ENCODE results near the gene DAPK1.
"Not testable (repeated sequence)": the region's sequence is repeated elsewhere in the genome, so short reads cannot be mapped to it uniquely, and the experiment has no call there.

The DAPK1 gene

DNA sequence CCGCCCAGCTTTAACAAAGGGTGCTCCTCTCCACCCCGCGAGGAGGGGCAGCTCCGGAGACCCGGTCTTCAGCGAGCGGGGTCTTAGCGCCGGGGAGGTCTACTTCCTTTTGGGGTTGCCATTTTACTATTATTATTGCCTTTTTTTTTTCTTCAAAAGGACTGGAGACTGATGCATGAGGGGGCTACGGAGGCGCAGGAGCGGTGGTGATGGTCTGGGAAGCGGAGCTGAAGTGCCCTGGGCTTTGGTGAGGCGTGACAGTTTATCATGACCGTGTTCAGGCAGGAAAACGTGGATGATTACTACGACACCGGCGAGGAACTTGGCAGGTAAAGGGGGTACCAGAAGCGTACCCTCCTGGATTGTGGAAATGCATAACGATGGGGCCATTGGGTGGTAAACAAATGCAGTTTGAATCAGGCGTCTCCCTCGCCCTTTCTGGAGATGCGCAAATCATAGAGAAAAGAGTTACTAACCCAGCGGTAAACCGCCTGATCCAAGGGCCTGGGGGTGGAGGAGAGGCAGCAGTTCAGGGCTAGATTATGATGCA lies 1.2 kb downstream of the DAPK1 start:
- DNase-seq: no peak

DNA sequence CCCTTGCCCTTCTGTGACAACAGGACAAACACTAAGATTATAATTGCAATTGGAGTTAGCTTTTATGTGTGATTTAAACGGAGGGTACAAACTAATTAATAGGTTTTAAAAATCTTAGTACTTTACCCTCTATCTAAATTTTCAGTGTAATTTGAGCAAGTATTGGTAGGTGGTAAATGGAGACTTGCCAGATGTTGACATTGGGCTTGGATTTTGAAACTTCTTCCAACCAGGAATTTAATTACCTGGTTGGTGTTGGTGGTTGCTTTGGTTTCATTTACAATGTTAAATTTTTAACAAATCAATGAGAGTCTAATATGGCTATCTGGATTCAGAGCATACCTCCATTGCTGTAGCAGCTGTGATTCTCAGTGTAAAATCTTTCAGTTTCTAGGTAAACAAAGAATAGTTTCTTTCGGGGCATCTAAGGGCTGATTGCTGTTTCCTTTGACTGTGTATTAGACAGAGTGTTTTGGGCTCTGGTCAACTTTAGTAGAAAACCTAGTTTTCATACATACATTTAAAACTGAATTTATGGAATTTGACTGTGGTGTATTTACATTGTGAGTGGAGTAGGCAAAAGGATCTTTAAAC lies 1.9 kb downstream of the DAPK1 start:
- no peak for DNase-seq

DNA sequence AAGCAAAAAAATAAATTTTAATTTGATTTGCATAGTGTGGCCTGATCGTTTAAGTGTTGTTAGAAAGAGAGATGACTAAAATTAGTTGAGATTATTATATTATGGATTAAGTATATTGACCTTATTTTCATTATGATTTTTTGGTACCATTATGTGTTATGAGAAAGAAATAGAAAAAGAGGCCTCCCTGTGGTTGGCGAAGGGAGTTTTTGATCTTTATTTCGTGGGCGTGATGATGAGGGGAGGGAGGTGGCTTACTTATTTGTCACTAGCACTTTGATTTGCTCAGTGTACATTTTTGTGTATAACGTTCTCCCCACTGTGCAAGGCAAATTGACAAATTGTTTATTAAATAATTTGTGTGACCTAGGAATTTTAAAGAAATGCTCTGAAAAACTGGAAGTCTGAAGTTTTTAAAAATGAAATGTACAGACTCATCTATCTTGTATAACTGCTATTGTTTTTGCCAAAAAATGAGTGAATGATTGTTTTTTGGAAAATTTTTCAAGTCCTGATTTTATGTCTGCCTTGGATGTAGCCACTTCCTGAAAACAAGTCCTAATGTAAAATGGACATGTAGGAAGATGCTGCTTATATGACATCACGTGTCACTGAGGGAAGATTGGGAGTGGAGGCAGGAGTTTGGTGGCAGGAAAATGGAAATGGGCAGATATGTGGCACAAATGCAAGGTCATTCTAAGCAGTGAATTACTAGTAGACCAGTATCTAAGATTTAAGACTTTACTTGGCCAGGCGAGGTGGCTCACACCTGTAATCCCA lies 3.0 kb downstream of the DAPK1 start:
- no peak for DNase-seq

GRCh38 chr9:87501271-87501656 lies 3.6 kb downstream of the DAPK1 start:
- not testable (repeated sequence) for DNase-seq

DNA sequence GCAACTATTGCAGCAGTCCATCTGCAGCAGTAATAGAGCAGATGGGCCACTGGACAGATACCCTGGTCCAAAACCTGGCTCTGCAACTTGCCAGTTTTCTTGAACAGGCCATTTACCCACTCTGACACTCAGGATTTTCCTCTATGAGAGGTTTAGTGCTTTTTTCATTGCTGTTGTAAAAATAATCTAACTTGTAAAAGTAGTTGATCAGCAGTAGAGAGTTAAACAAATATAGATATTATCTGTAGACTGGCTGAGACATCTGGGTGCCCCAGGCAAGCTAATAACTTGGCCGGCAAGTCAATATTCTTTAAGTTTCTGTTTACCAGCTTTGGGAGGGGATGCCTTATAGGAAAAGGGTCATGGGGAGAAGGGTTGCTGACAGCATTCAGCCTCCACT lies 4.1 kb downstream of the DAPK1 start:
- DNase-seq: no peak

- no peak for DNase-seq
Measured at GRCh38 chr9:87502391-87503221, 4.9 kb downstream of the DAPK1 start.

GRCh38 chr9:87503430-87503829 lies 5.8 kb downstream of the DAPK1 start:
- no peak for DNase-seq

GRCh38 chr9:87503927-87504326 lies 6.3 kb downstream of the DAPK1 start:
- DNase-seq: no peak

DNA sequence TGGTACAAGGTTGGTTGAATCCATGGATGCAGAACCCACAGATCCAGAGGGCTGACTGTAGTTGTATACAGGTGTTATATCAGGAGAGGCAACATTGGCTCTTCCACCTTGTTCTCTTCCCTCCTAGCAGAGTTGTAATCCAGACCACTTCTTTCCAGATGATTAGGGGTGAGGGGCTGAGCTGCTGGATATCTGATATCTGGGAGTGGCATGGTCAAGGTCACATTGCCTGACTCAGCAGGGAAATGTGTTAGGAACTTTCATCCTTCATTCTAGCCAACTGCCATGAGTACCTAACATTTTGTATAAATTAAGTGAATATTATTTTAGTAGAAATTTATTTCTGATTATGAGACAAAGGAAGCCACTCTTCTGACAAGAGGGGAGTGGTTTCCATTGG lies 7.3 kb downstream of the DAPK1 start:
- DNase-seq: no peak

GRCh38 chr9:87505869-87506678 lies 8.4 kb downstream of the DAPK1 start:
- no peak for DNase-seq

DNA sequence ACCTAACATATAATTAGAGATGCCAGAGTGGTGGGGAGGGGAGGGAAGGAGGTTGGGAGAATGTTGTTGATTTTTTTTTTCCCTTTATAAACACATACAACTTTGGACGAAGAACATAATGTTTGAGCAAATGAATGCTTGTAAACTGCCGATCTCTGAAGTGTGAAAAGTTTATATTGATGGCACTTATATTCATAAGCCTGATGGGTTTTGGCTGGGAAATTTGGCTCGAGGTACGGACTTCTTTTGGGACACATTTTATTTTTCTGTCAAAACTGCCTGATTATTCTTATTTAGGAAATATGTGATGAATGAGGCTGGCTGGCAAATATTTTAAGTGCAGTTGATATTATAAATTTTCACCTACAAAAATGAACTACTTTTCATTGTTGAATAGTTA lies 9.9 kb downstream of the DAPK1 start:
- no peak for DNase-seq

DNA sequence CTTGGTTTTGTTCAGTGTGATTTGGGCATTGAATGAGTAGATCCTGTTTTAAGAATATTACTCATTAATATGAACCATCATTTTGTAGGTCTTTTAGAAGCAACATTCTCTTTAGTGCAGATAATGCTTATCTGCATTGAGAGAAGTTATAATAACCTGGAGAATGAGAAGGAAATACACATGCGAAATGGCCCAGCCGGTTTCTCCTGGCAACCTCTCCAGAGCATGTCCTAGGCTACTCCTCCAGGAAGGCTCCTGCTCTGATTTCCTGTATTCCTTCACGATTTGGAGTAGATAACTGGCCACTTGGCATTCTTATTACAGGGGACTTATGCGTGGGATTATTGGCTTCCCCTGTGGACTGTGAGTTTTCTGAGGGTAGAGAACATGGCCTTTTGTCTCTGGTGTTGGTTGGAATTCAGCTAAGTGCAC lies 12.6 kb downstream of the DAPK1 start:
- no peak for DNase-seq

GRCh38 chr9:87512311-87512710 lies 14.6 kb downstream of the DAPK1 start:
- DNase-seq: no peak

DNA sequence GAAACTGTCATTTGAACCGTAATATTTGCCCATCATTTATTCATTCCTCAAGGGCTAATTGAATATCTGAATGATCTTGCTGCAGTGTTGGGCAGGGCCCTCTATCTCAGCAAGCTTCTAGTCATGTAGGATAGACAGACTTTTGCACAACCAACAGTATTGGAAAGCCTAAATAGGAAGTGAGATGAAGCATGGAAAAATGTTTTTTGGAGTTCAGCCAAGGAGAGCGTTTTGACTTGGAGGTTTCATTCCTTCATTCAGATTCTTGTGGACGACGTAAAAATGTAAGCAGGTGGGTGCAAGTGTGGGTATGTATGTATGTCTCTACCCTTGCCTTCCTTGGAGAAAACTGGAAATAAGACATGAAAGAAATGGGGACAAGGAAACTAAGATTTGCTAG lies 15.5 kb downstream of the DAPK1 start:
- no peak for DNase-seq

GRCh38 chr9:87513880-87514535 lies 16.3 kb downstream of the DAPK1 start:
- no peak for DNase-seq

- DNase-seq: no peak
Measured at GRCh38 chr9:87515006-87515405, 17.3 kb downstream of the DAPK1 start.

DNA sequence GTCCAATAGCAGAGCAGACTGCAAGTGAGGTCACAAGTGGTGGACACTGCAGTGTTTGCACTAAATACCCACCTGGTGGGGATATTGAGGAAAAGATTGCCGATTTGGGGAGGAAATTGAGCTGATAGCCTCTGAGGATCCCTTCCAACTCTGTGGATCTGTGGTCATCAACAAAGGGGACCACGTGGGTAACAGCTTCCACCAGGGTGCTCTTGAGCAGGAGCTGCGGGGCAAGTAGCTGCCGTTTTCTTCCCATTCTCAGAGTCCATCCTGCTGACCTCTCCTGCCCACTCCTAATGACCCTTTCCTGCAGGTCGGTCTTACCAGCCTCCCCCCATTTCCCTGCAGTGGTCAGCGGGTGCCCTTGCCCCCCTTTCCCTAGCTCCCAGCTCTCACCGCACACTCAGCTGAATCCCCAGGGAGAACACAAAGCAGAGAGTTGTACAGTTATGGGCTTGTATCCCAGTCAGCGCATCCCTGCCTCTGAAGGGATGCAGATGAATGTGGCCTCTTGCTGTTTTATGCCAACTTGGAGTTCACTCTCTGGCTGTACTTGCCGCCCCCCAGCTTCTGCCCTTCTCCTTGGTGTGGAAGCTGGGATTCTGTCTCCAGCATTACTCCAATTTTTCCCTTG lies 18.0 kb downstream of the DAPK1 start:
- DNase-seq: no peak

- no peak for DNase-seq
Measured at GRCh38 chr9:87516222-87516925, 18.7 kb downstream of the DAPK1 start.

GRCh38 chr9:87516926-87517290 lies 19.2 kb downstream of the DAPK1 start:
- no peak for DNase-seq

DNA sequence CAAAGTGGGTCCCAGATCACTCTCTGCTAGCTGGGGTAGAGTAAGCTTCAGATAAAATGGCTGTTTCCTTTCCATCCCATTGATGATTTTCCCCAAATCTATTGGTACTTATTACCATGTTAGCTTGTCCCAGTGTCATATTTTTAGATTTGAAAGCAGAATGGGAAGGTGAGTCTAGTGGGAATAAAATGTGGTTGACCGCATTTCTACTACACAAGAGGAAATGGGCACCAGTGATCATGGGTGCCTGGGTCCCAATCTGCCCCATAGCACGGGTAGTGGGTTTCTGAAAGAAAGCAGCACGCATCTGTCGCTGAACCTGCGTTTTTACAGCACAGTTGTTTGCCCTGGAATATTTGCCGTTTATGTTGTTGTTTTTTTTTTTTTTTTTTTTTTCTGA lies 20.1 kb downstream of the DAPK1 start:
- DNase-seq: no peak

DNA sequence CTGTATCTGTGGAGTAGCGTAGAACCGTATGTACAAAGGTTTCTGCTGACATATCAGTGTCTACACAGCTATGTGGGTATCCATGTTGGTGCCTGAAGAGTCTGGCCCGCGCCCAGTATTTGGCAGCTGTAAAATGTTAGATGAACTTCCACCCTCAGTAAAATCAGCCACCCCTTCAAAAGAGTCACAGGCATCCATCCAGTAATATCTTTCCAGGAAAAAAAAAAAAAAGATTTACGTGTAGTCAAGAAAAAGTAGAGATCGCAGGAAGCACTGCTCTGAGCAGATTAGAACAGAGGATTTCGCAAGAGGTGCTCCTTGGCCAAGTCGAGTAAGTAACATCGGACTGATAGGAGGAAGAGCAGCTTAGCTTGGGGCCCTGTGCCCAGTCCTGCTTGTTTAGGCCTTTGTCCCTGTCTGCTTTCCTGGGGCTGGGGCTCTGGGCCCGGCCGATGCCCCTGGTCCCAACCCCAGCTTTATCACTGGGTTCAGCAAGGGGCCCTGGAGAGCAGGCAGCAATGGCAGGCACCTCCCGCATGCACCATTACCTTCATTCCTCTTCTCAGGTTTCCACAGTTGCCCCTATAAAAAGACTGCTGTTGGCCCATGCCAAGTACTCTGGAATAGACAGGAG lies 21.2 kb downstream of the DAPK1 start:
- DNase-seq: no peak

Measured in activated naive CD4-positive, alpha-beta T cell (primary cell).